Measurements from ENCODE around the gene LMF1. TPM values are rescaled to one million over a fixed set of nuclear protein-coding genes. Genes with fewer than 3 reads are reported as not detected.

The LMF1 gene
- total and polyA plus RNA-seq, 2 of the 4 experiments (the other 2 are of a cell fraction): 7.7 to 13.1 TPM

DNA sequence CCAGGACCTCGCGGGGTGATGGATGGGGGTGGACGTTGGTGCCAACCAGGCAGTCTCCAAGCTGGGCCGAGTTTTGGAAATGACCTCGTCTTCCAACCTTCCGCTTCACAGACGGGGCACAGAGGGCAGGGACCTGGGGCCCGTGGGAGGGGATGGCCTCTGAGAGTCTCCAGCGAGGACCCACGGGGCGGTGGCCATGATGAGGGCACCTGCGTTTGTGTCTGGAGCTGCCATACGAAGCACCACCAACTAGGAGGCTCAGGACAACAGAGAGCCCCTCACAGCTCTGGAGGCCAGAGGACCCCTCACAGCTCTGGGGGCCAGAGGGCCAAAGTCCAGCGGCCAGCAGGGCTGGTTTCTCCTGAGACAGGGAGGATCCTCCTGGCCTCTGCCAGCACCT lies 37.3 kb upstream of the LMF1 start:
- Histone ChIP-seq H3K4ac (ENCODE audit: low read depth, low read length) (no peak overlapping the region), H3K9me3 (ENCODE audit: control insufficient read depth, insufficient read depth, low read length) (no peaks in the 10 kb centered on the region), H3K9me1 (ENCODE audit: insufficient read depth, low read length) (no peaks in the 10 kb centered on the region), H3K79me1 (ENCODE audit: low read depth in 1 of 2, low read length in 2 of 2) (no peaks in the 10 kb centered on the region), H2BK15ac (ENCODE audit: low read depth, low read length) (no peak overlapping the region), H3K14ac (replicated peaks; ENCODE audit: low read depth, low read length) (no peak overlapping the region), H2AFZ (replicated peaks; ENCODE audit: low read length, poor library complexity) (no peak overlapping the region), H3K4me2 (ENCODE audit: low read depth, low read length) (no peak overlapping the region), H2AK5ac (ENCODE audit: low read depth, low read length) (no peak overlapping the region), H4K91ac (ENCODE audit: insufficient read depth, low read depth, low read length) (no peak overlapping the region), H2BK5ac (ENCODE audit: low read depth, low read length, poor library complexity, severe bottlenecking) (no peak overlapping the region), H2BK120ac (ENCODE audit: low read depth, low read length) (no peak overlapping the region), H3K27ac (ENCODE audit: insufficient read depth, low read length) (no peak overlapping the region), H3K4me3 (ENCODE audit: insufficient read depth, low read depth, low read length) (no peak overlapping the region), H3K4me1 (ENCODE audit: control insufficient read depth, insufficient read depth, low read length) (peaks cover 3% of the 10 kb centered on the region; the same call in 1 of the 2 replicates), H3K23ac (ENCODE audit: low read depth, low read length) (no peak overlapping the region), H4K5ac (ENCODE audit: low read depth, low read length) (no peak overlapping the region), H2AK9ac (replicated peaks; ENCODE audit: low read depth, low read length, poor library complexity) (no peak overlapping the region), H3K18ac (ENCODE audit: low read depth, low read length) (no peak overlapping the region), H3K9ac (ENCODE audit: low read depth, low read length) (no peak overlapping the region), H2BK20ac (ENCODE audit: low read depth, low read length) (no peak overlapping the region), H3K56ac (ENCODE audit: extremely low read depth, insufficient read depth, low read length) (no peak overlapping the region), H4K20me1 (ENCODE audit: insufficient read depth, low read length) (no peaks in the 10 kb centered on the region; the same call in 1 of the 2 replicates), H3K36me3 (ENCODE audit: control insufficient read depth, insufficient read depth, low read length) (no peaks in the 10 kb centered on the region), H3K27me3 (ENCODE audit: control insufficient read depth, insufficient read depth, low read length) (peaks cover 61% of the 10 kb centered on the region; the same call in 1 of the 2 replicates), H4K8ac (ENCODE audit: low read depth in 2 of 2, low read length in 2 of 2) (no peak overlapping the region)
- in situ Hi-C loops (cut with MboI; ENCODE audit: low sequenced_read_pairs) (no loop called here), dilution Hi-C loops (cut with HindIII; ENCODE audit: low sequenced_read_pairs, unreplicated experiment) (no loop called here), intact Hi-C loops (cut with micrococcal nuclease) (no loop called here)
- ATAC-seq (ENCODE audit: low read depth): no peak
- ChIA-PET POLR2A (ENCODE audit: unreplicated experiment) (no interaction called here), CTCF (no interaction called here)
- TF ChIP-seq, protein P1, sequence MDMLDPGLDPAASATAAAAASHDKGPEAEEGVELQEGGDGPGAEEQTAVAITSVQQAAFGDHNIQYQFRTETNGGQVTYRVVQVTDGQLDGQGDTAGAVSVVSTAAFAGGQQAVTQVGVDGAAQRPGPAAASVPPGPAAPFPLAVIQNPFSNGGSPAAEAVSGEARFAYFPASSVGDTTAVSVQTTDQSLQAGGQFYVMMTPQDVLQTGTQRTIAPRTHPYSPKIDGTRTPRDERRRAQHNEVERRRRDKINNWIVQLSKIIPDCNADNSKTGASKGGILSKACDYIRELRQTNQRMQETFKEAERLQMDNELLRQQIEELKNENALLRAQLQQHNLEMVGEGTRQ (IDR thresholded peaks at IDR 0.05; ENCODE audit: low read depth, low read length): no peak
- no peak for TF ChIP-seq CHD1 (IDR thresholded peaks at IDR 0.05; ENCODE audit: low read depth, low read length)
- TF ChIP-seq BHLHE40 (IDR thresholded peaks at IDR 0.05; ENCODE audit: low read depth, low read length): no peak
- no peak for TF ChIP-seq NFE2L2 (IDR thresholded peaks at IDR 0.05; ENCODE audit: low read depth, low read length)
- TF ChIP-seq POLR2A (IDR thresholded peaks at IDR 0.05; ENCODE audit: low read depth, low read length): no peak
- no peak for TF ChIP-seq RFX5 (IDR thresholded peaks at IDR 0.05; ENCODE audit: low read depth, low read length)
- TF ChIP-seq SMC3 (IDR thresholded peaks at IDR 0.05; ENCODE audit: low read depth, low read length): no peak
- TF ChIP-seq MAZ (IDR thresholded peaks at IDR 0.05; ENCODE audit: borderline replicate concordance, low read depth, low read length): no peak
- no peak for TF ChIP-seq MXI1 (IDR thresholded peaks at IDR 0.05; ENCODE audit: borderline replicate concordance, low read depth, low read length)
- no peak for TF ChIP-seq FOS (IDR thresholded peaks at IDR 0.05; ENCODE audit: low read depth, low read length)
- TF ChIP-seq, protein P2, sequence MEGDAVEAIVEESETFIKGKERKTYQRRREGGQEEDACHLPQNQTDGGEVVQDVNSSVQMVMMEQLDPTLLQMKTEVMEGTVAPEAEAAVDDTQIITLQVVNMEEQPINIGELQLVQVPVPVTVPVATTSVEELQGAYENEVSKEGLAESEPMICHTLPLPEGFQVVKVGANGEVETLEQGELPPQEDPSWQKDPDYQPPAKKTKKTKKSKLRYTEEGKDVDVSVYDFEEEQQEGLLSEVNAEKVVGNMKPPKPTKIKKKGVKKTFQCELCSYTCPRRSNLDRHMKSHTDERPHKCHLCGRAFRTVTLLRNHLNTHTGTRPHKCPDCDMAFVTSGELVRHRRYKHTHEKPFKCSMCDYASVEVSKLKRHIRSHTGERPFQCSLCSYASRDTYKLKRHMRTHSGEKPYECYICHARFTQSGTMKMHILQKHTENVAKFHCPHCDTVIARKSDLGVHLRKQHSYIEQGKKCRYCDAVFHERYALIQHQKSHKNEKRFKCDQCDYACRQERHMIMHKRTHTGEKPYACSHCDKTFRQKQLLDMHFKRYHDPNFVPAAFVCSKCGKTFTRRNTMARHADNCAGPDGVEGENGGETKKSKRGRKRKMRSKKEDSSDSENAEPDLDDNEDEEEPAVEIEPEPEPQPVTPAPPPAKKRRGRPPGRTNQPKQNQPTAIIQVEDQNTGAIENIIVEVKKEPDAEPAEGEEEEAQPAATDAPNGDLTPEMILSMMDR (conservative IDR thresholded peaks at IDR 0.05; ENCODE audit: low read depth, low read length): no peak
- TF ChIP-seq, protein P3, sequence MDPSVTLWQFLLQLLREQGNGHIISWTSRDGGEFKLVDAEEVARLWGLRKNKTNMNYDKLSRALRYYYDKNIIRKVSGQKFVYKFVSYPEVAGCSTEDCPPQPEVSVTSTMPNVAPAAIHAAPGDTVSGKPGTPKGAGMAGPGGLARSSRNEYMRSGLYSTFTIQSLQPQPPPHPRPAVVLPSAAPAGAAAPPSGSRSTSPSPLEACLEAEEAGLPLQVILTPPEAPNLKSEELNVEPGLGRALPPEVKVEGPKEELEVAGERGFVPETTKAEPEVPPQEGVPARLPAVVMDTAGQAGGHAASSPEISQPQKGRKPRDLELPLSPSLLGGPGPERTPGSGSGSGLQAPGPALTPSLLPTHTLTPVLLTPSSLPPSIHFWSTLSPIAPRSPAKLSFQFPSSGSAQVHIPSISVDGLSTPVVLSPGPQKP (IDR thresholded peaks at IDR 0.05; ENCODE audit: borderline replicate concordance, low read depth, low read length): no peak
- TF ChIP-seq MAFK (IDR thresholded peaks at IDR 0.05; ENCODE audit: low read depth, low read length): no peak
- TF ChIP-seq RAD21 (IDR thresholded peaks at IDR 0.05; ENCODE audit: low read length): no peak
- TF ChIP-seq RCOR1 (IDR thresholded peaks at IDR 0.05; ENCODE audit: insufficient replicate concordance, low read length): no peak
- TF ChIP-seq CEBPB (IDR thresholded peaks at IDR 0.05; ENCODE audit: low read depth, low read length): no peak
- DNase-seq: no peak
- no TSS peak for BruUV-seq (replicated peaks)
- 80% methylated on average over 7 of the region's 14 CpGs; no CpG with 5 or more reads in 1 of the 2 experiments for WGBS, 2 experiments (ENCODE audit: extremely low coverage in 2 of 2, insufficient read length in 1 of 2)
